ENCODE measurements around the gene CAV1. TPM values are rescaled to one million over a fixed set of nuclear protein-coding genes. Genes with fewer than 3 reads are reported as not detected.

Gene CAV1
- total RNA-seq, 2 experiments from 2014 or later: not detected

DNA sequence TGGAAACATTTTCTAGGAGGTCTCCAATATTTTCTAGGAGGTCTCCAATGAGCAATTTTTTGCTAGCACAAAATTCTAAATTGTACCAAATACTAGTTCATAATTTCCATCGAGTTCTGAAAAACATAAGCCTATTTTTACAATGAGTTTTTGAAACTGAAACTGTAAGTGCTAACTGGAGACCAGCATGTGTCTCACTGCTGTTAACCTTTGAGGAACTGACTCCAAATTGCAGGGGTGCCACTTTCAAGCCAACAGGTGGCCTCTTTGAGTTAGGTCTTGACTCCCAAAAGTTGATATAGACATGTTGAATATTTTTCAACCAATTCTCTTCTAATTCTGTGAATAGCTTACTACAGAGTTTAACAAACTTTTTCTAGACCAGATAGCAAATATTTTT, 58.8 kb downstream of the CAV1 start:
- Histone ChIP-seq H3K27me3 (ENCODE audit: control insufficient read depth in 1 of 2, insufficient read depth in 2 of 2, low read length in 2 of 2) (no peaks in the 10 kb centered on the region), H3K4me1 (ENCODE audit: insufficient read depth, low read length) (peaks cover 5% of the 10 kb centered on the region), H3K4me3 (ENCODE audit: low read length) (no peak overlapping the region), H3K27ac (ENCODE audit: low read depth in 1 of 2, low read length in 2 of 2) (no peak overlapping the region), H3K36me3 (ENCODE audit: insufficient read depth, low read length) (no peaks in the 10 kb centered on the region), H3K9me3 (ENCODE audit: control insufficient read depth in 1 of 2, insufficient read depth in 1 of 2, low read length in 2 of 2) (no peaks in the 10 kb centered on the region)
- Mint-ChIP-seq H3K4me1 (ENCODE audit: low read depth) (peaks cover 10% of the 10 kb centered on the region), H3K27me3 (no peaks in the 10 kb centered on the region), H3K4me3 (no peak overlapping the region), H3K27ac (no peak overlapping the region), H3K9me3 (no peaks in the 10 kb centered on the region), H3K36me3 (ENCODE audit: low read depth) (no peaks in the 10 kb centered on the region)
- intact Hi-C loops (cut with DNase I, micrococcal nuclease): no loop called here
- POLR2A ChIA-PET: no interaction called here
- CTCF ChIA-PET: no interaction called here
- ATAC-seq (ENCODE audit: poor library complexity) (no peak), DNase-seq (peak in 2 of 14 experiments; percentile 17 to 18)
- TF ChIP-seq, protein P1, sequence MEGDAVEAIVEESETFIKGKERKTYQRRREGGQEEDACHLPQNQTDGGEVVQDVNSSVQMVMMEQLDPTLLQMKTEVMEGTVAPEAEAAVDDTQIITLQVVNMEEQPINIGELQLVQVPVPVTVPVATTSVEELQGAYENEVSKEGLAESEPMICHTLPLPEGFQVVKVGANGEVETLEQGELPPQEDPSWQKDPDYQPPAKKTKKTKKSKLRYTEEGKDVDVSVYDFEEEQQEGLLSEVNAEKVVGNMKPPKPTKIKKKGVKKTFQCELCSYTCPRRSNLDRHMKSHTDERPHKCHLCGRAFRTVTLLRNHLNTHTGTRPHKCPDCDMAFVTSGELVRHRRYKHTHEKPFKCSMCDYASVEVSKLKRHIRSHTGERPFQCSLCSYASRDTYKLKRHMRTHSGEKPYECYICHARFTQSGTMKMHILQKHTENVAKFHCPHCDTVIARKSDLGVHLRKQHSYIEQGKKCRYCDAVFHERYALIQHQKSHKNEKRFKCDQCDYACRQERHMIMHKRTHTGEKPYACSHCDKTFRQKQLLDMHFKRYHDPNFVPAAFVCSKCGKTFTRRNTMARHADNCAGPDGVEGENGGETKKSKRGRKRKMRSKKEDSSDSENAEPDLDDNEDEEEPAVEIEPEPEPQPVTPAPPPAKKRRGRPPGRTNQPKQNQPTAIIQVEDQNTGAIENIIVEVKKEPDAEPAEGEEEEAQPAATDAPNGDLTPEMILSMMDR (IDR thresholded peaks at IDR 0.05): no peak

DNA sequence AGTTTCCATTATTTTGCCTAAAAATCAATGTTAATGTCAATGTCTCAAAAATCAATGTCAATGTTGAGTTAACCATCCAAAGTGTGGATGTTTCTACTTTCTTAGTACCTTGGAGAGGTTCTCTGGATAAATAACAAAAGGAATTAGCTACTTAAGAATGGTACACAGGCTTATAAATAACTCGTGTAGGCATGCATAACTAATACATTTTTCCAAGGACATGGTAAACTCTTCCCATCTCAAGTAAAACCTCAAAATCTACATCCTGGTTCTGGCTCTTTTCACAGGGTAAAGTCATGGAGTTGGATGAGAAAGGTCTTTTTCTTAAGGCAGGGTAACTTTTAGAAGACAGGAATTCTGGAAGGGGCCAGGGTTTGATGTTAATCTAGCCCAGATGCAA, 59.9 kb downstream of the CAV1 start:
- peaks cover 14% of the 10 kb centered on the region for H3K4me1 Mint-ChIP-seq (ENCODE audit: low read depth)
- H3K36me3 Mint-ChIP-seq (ENCODE audit: low read depth): no peaks in the 10 kb centered on the region
- POLR2A ChIA-PET: no interaction called here

DNA sequence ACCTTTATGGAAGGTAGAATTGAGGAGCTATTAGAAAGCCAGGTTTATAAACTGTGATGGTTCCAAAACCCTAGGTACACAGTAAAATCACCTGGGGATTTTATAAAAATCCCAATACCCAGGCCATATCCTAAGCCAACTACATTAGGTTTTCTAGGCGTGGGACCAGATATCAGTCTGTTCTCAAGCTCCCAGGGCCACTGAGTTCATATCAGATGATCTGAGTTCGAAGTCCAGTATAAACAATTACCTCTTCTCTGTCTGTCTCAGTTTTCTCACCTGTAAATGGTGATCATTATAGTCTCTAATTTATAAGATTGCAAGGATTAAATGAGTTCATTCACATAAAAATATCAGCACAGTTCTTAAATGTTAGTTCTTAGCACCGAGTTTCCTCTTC, 60.6 kb downstream of the CAV1 start:
- Mint-ChIP-seq H3K36me3 (ENCODE audit: low read depth) (no peaks in the 10 kb centered on the region), H3K4me1 (ENCODE audit: low read depth) (peaks cover 14% of the 10 kb centered on the region), H3K27me3 (peaks cover 3% of the 10 kb centered on the region), H3K9me3 (no peaks in the 10 kb centered on the region), H3K27ac (no peak overlapping the region), H3K4me3 (no peak overlapping the region)
- DNase-seq (no peak), ATAC-seq (ENCODE audit: poor library complexity) (no peak)
- Histone ChIP-seq H3K4me1 (ENCODE audit: insufficient read depth, low read length) (peaks cover 5% of the 10 kb centered on the region), H3K27me3 (ENCODE audit: control insufficient read depth in 1 of 2, insufficient read depth in 2 of 2, low read length in 2 of 2) (peaks cover 0 to 5% of the 10 kb centered on the region in 2 experiments), H3K4me3 (ENCODE audit: low read length) (no peak overlapping the region), H3K9me3 (ENCODE audit: control insufficient read depth in 1 of 2, insufficient read depth in 1 of 2, low read length in 2 of 2) (no peaks in the 10 kb centered on the region), H3K27ac (ENCODE audit: low read depth in 1 of 2, low read length in 2 of 2) (no peak overlapping the region), H3K36me3 (ENCODE audit: insufficient read depth, low read length) (no peaks in the 10 kb centered on the region)
- POLR2A ChIA-PET: no interaction called here
- TF ChIP-seq, protein P1 (IDR thresholded peaks at IDR 0.05): no peak
- CTCF ChIA-PET: no interaction called here
- intact Hi-C loops (cut with DNase I, micrococcal nuclease): loop anchor here in 1 of 2 experiments (5.0 kb wide), 1 partner anchor 348 kb away; no protein-coding TSS in a partner anchor

More for the DNA sequence above, 59.9 kb downstream of the CAV1 start:
- H3K4me3 ChIP-seq (ENCODE audit: low read length): no peak overlapping the region
- Mint-ChIP-seq H3K9me3 (no peaks in the 10 kb centered on the region), H3K4me3 (no peak overlapping the region), H3K27me3 (peaks cover 3% of the 10 kb centered on the region), H3K27ac (no peak overlapping the region)
- peaks cover 0 to 1% of the 10 kb centered on the region in 2 experiments for H3K27me3 ChIP-seq (ENCODE audit: control insufficient read depth in 1 of 2, insufficient read depth in 2 of 2, low read length in 2 of 2)
- intact Hi-C loops (cut with DNase I, micrococcal nuclease): loop anchor here in 1 of 2 experiments (5.0 kb wide), 1 partner anchor 347 kb away; no protein-coding TSS in a partner anchor
- CTCF ChIA-PET: no interaction called here
- ATAC-seq (ENCODE audit: poor library complexity): no peak
- H3K27ac ChIP-seq (ENCODE audit: low read depth in 1 of 2, low read length in 2 of 2): no peak overlapping the region
- no peaks in the 10 kb centered on the region for H3K9me3 ChIP-seq (ENCODE audit: control insufficient read depth in 1 of 2, insufficient read depth in 1 of 2, low read length in 2 of 2)
- no peaks in the 10 kb centered on the region for H3K36me3 ChIP-seq (ENCODE audit: insufficient read depth, low read length)
- no peak for DNase-seq
- H3K4me1 ChIP-seq (ENCODE audit: insufficient read depth, low read length): peaks cover 5% of the 10 kb centered on the region
- TF ChIP-seq, protein P1 (IDR thresholded peaks at IDR 0.05): no peak

Data from CD4-positive, alpha-beta T cell (primary cell).